HG02938 (cell line): ENCODE measurements around the gene ACACB.

Experiments
- ATAC-seq: cut with Tn5 transposase; IDR thresholded peaks from one replicate; pipeline ENCODE4 v1.9.1; 2021; ENCODE audit warnings: mild to moderate bottlenecking, moderate library complexity; ENCODE audit not compliant: unreplicated experiment

The ACACB gene

DNA sequence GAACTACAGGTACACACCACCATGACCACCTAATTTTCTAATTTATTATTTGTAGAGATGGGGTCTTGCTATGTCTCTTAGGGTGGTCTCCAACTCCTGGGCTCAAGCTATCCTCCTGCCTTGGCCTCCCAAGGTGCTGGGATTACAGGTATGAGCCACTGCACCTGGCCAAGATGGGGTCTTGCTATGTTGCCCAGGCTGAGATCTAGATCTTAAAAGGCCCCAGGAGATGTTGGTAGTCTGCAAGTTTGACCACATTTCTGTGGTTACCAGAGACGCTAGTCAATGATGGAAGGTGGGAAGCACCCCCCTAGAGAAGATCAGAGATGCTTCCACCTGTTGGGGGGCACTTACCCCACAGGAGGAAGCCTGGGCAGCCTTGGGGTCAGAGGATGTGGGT is 158.0 kb downstream of the ACACB start:
- no peak for ATAC-seq

DNA sequence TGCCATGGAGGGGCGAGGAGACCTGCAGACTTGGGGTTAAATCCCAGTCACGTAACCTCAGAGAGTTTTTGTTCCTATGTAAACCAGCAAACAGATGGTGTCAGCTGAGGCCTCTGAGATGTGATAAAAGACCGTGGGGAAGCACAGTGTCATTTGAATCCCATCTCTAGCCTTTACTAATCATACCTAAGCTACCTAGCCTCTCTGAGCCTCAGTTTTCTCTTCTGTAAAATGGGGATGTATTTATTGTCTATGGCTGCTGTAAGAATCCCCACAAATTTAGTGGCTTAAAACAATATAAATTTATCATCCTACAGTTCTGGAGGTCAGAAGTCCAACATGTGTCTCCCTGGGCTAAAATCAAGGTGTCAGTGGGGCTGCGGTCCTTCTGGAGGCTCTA is 158.8 kb downstream of the ACACB start:
- ATAC-seq = no peak

DNA sequence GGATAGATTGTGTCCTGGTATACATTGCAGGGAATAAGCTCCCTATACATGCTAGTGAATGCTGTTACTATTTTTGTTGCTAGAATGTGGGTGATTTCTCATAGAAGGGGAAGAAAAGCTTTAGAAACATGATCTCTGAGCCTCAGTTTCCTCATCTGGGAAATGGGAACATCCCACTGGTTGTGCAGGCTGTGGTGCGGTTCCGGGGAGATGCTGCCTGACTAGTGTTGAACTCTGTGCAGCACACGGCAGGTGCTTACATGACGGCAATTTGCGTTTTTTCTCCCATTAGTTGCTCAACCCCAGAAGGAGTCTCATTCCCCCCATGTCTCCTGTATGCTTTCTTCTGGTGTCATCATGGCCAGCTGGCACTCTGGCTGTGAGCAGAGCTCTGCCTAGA is 159.8 kb downstream of the ACACB start:
- no peak for ATAC-seq

DNA sequence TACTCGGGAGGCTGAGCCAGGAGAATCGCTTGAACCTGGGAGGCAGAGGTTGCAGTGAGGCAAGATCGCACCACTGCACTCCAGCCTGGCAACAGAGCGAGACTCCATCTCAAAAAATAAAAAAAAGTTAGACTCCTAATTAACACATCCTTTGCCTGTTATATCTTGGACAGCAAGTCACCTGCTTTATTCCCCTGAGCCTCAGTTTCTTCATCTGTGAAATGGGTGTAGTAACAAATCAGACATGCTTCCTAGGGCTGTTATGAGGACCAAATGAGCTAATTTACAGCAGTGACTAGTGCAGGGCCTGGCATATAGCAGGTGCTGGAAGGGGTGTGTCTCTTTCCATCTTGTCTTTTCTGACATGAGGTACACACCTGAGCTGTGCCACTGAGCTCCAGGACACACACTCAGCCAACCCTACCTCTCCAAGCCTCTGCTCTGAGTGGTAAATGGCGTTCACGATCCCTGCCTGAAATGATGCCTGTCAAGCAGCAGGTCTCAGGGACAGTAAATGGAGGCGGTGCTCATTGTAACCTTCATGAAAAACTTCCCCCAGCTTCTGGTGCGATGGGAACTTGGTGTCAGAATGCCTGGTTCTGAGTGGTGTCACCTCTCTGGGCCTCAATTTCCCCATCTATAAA is 161.0 kb downstream of the ACACB start:
- no peak for ATAC-seq

GRCh38 chr12:109277899-109278762 is 161.7 kb downstream of the ACACB start:
- ATAC-seq = no peak

GRCh38 chr12:109278912-109279311 is 162.5 kb downstream of the ACACB start:
- no peak for ATAC-seq

DNA sequence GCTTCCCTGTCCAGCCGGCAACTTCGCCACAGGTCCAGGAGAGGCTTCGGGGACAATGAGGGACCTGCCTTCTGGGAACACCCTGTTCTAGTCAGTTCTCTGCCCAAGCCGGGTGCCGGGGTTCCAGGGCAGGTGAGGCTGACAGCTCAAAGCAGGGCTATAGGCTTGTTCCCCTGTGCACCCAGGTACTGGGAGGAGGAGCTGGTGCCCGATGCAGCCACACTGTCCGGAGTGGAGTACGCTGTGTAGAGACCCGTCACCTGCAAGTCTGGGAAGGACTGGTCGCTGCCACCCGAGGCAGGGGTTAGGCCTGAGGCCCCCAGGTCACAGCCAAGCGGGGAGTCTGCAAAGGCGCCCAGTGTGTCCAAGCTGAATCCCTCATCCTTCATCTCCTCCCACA is 163.1 kb downstream of the ACACB start:
- no peak for ATAC-seq

- no peak for ATAC-seq
Observed at GRCh38 chr12:109281452-109281851, 165.1 kb downstream of the ACACB start.

- no peak for ATAC-seq
Observed at GRCh38 chr12:109284392-109284791, 168.0 kb downstream of the ACACB start.

DNA sequence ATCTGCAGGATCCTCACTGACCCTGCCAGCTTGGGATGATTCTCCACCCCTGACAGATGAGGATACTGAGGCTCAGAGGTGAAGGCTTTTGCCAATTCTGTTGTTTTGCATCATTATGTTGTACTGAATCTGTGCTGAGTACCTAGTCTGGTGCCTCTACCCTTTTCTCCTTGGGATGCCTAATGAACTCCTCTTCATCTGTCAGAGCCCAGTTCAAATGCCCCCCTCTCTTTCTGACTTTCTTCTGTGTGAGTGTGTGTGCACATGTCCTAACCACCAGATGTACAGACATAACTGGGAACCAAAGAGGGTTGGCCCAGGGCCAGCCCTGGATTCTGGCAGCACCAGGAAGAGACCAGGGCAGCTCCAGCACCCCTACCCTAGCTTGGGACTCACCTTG is 169.9 kb downstream of the ACACB start:
- no peak for ATAC-seq

GRCh38 chr12:109286652-109287051 is 170.3 kb downstream of the ACACB start:
- ATAC-seq = no peak

GRCh38 chr12:109287181-109287580 is 170.8 kb downstream of the ACACB start:
- no peak for ATAC-seq

DNA sequence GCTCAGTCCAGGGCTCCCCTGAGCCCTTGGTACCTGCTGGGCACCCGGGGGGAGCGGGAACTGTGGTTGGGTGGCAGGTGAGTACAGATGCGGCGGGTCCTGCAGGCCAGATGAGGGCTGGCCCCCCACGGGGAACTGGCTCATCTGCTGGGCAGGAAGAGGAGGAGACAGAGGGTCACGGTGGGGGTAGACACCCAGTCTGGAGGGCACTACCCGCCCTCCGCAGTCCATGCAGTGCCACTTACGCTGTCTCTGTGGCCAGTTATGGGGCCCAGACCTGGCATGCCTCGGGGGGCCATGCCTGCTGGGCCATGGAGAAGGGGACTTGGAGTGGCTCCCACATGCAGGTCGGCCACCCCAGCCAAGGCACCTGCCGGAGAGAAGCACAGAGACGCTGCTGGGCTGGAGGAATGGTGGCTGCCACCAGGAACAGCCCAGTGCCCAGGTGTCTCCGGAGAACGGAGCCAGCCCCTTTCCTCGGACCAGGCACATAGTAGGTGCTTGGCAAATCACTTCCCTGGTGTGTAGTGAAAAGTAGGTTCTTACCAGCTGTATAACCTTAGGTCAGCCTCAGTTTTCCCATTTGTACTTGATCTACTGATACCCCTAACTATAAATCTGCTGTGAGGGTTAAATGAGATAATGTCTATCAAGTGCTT is 171.6 kb downstream of the ACACB start:
- ATAC-seq = no peak

- no peak for ATAC-seq
Observed at GRCh38 chr12:109288571-109288970, 172.2 kb downstream of the ACACB start.

DNA sequence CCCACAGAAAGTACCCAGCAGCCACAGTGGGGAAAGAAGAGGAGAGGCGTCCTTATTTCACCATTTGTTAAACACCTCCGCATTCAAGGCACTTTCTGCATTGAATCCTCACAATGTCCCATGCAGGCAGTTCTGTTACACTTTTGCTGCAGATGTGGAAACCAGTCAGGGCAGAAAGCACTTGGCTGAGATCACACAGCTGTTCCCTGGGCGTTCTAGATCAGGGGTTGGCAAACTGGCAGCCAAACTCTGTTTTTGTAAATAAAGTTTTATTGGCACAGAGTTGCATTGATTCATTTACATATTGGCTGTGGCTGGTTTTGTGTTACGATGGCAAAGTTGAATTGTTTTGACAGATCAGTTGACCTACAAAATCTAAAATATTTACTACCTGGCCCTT is 172.6 kb downstream of the ACACB start:
- ATAC-seq = no peak

GRCh38 chr12:109289551-109289950 is 173.2 kb downstream of the ACACB start:
- ATAC-seq = no peak

- ATAC-seq = no peak
Observed at GRCh38 chr12:109290061-109290460, 173.7 kb downstream of the ACACB start.

GRCh38 chr12:109291117-109291516 is 174.7 kb downstream of the ACACB start:
- no peak for ATAC-seq

- no peak for ATAC-seq
Observed at GRCh38 chr12:109291521-109292341, 175.3 kb downstream of the ACACB start.

GRCh38 chr12:109292342-109292711 is 175.9 kb downstream of the ACACB start:
- no peak for ATAC-seq

DNA sequence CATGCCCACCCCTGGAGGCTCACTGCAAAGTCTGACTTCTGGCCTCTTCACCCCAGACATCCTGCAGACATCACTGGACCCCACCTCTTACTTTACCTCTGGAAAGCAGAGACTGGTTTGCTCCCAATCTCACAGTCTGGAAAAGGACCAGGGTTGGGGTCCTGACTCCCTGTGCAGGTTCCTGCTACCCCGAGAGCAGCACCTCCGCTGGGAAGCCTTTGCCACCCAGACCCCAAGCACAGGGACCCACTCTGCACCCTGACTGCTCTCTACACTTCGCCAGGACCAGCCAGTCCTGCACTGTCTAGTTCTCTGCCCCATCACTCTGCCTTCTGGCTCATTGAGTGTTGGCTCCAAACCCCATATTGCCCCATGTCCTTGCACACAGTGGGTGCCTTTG is 176.7 kb downstream of the ACACB start:
- ATAC-seq = no peak
